ENCODE results near the gene ZMYM4.
A peak's percentile ranks its signal among the peaks of the same experiment; 100 is the strongest.

The ZMYM4 gene

GRCh38 chr1:35298464-35298863 lies 30.0 kb downstream of the ZMYM4 start:
- Histone ChIP-seq H3K4me3 (no peak overlapping the region), H3K36me3 (ENCODE audit: insufficient read depth, low read length) (peaks cover 46% of the 10 kb centered on the region), H3K9me3 (ENCODE audit: low read depth, low read length) (no peaks in the 10 kb centered on the region), H3K9ac (ENCODE audit: insufficient read length) (no peak overlapping the region), H3K27ac (no peak overlapping the region)
- TF ChIP-seq EZH2 (IDR thresholded peaks at IDR 0.05) (no peak), POLR2AphosphoS5 (IDR thresholded peaks at IDR 0.05; ENCODE audit: borderline replicate concordance, low read depth, low read length) (no peak), FOXP2 (optimal IDR thresholded peaks at IDR 0.05; ENCODE audit: control extremely low read depth, extremely low read length, insufficient read depth) (no peak)
- no peak for DNase-seq (ENCODE audit: low read depth, low spot score)

- H3K9me3 ChIP-seq (ENCODE audit: low read depth, low read length) = no peaks in the 10 kb centered on the region
- peaks cover 35% of the 10 kb centered on the region for H3K36me3 ChIP-seq (ENCODE audit: insufficient read depth, low read length)
- no peak overlapping the region for H3K4me3 ChIP-seq
- no peak for TF ChIP-seq EZH2 (IDR thresholded peaks at IDR 0.05)
- no peak for TF ChIP-seq FOXP2 (optimal IDR thresholded peaks at IDR 0.05; ENCODE audit: control extremely low read depth, extremely low read length, insufficient read depth)
- no peak for TF ChIP-seq POLR2AphosphoS5 (IDR thresholded peaks at IDR 0.05; ENCODE audit: borderline replicate concordance, low read depth, low read length)
- DNase-seq (ENCODE audit: low read depth, low spot score) = no peak
- H3K27ac ChIP-seq = no peak overlapping the region
- H3K9ac ChIP-seq (ENCODE audit: insufficient read length) = no peak overlapping the region
Observed at GRCh38 chr1:35300376-35300775, 31.9 kb downstream of the ZMYM4 start.

- DNase-seq (ENCODE audit: low read depth, low spot score) = no peak
- H3K9me3 ChIP-seq (ENCODE audit: low read depth, low read length) = no peaks in the 10 kb centered on the region
- TF ChIP-seq POLR2AphosphoS5 (IDR thresholded peaks at IDR 0.05; ENCODE audit: borderline replicate concordance, low read depth, low read length) = no peak
- TF ChIP-seq FOXP2 (optimal IDR thresholded peaks at IDR 0.05; ENCODE audit: control extremely low read depth, extremely low read length, insufficient read depth) = no peak
- TF ChIP-seq EZH2 (IDR thresholded peaks at IDR 0.05) = no peak
- H3K9ac ChIP-seq (ENCODE audit: insufficient read length) = no peak overlapping the region
- H3K27ac ChIP-seq = peak overlapping the region; percentile 38; the same call in 1 of the 2 replicates
- no peak overlapping the region for H3K4me3 ChIP-seq
- H3K36me3 ChIP-seq (ENCODE audit: insufficient read depth, low read length) = peaks cover 32% of the 10 kb centered on the region
Observed at GRCh38 chr1:35301674-35302392, 33.3 kb downstream of the ZMYM4 start.

- DNase-seq (ENCODE audit: low read depth, low spot score) = no peak
- H3K9me3 ChIP-seq (ENCODE audit: low read depth, low read length) = no peaks in the 10 kb centered on the region
Observed at GRCh38 chr1:35305383-35305782, 36.9 kb downstream of the ZMYM4 start.

DNA sequence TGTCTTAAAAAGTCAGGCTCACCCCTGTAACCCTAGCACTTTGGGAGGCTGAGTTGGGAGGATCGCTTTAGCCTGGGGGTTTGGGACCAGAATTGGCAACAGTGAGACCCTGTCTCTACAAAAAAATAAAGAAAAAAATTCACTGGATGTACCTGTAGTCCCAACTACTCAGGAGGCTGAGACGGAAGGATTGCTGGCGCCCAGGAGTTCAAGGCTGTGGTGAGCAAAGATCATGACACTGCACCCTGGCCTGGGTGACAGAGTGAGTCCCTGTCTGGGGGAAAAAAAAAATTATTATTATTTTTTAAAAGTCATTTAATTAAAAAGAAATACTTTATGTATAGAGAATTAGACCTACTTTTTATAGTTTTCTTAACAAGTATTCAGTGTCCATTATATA lies 47.1 kb downstream of the ZMYM4 start:
- H3K9ac ChIP-seq (ENCODE audit: insufficient read length) = no peak overlapping the region
- peaks cover 9% of the 10 kb centered on the region for H3K36me3 ChIP-seq (ENCODE audit: insufficient read depth, low read length)
- DNase-seq (ENCODE audit: low read depth, low spot score) = no peak
- no peaks in the 10 kb centered on the region for H3K9me3 ChIP-seq (ENCODE audit: low read depth, low read length)
- H3K4me3 ChIP-seq = no peak overlapping the region
- no peak overlapping the region for H3K27ac ChIP-seq
- TF ChIP-seq POLR2AphosphoS5 (IDR thresholded peaks at IDR 0.05; ENCODE audit: borderline replicate concordance, low read depth, low read length) (no peak), FOXP2 (optimal IDR thresholded peaks at IDR 0.05; ENCODE audit: control extremely low read depth, extremely low read length, insufficient read depth) (no peak), EZH2 (IDR thresholded peaks at IDR 0.05) (no peak)

More at GRCh38 chr1:35305383-35305782, 36.9 kb downstream of the ZMYM4 start:
- no peak for TF ChIP-seq FOXP2 (optimal IDR thresholded peaks at IDR 0.05; ENCODE audit: control extremely low read depth, extremely low read length, insufficient read depth)
- TF ChIP-seq POLR2AphosphoS5 (IDR thresholded peaks at IDR 0.05; ENCODE audit: borderline replicate concordance, low read depth, low read length) = no peak
- no peak for TF ChIP-seq EZH2 (IDR thresholded peaks at IDR 0.05)
- Histone ChIP-seq H3K36me3 (ENCODE audit: insufficient read depth, low read length) (peaks cover 28% of the 10 kb centered on the region), H3K9ac (ENCODE audit: insufficient read length) (no peak overlapping the region), H3K27ac (no peak overlapping the region), H3K4me3 (no peak overlapping the region)

GRCh38 chr1:35316264-35316663 lies 47.8 kb downstream of the ZMYM4 start:
- H3K27ac ChIP-seq = no peak overlapping the region
- no peak overlapping the region for H3K9ac ChIP-seq (ENCODE audit: insufficient read length)
- H3K36me3 ChIP-seq (ENCODE audit: insufficient read depth, low read length) = peaks cover 5% of the 10 kb centered on the region; the same call in 1 of the 2 replicates
- no peak for TF ChIP-seq EZH2 (IDR thresholded peaks at IDR 0.05)
- TF ChIP-seq POLR2AphosphoS5 (IDR thresholded peaks at IDR 0.05; ENCODE audit: borderline replicate concordance, low read depth, low read length) = no peak
- no peak for TF ChIP-seq FOXP2 (optimal IDR thresholded peaks at IDR 0.05; ENCODE audit: control extremely low read depth, extremely low read length, insufficient read depth)
- no peak for DNase-seq (ENCODE audit: low read depth, low spot score)
- no peak overlapping the region for H3K4me3 ChIP-seq
- no peaks in the 10 kb centered on the region for H3K9me3 ChIP-seq (ENCODE audit: low read depth, low read length)

DNA sequence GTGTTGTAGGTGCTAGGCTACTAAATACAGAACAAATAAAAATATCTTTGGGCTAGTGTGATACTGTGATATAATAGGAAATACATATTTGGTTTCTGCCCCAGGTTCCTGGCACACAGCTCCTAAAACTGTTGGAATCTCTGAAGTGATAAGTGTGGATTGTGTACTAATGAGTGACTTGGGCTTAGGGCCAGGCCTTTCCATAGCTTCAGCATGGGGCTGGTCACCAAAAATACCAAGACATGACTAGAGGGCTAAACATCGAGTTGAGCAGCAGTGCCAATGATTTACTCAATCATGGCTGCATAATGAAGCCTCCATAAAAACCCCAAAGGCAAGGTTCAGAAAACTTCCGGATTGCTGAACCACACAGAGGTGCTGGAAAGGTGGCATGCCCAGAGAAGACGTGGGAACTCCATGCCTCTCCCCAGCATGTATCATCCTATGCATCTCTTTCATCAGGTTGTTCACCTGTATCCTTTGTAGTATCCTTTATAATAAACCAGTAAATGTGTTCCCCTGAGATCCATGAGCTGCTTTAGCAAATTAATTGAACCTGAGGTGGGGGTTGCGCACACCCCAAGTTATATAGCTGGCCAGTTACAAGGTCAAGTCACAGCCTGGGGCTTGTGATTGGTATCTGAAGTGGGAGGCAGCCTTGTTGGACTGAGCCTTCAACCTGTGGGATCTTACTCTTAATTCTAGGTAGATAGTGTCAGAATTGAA lies 51.6 kb downstream of the ZMYM4 start:
- peaks cover 10% of the 10 kb centered on the region for H3K36me3 ChIP-seq (ENCODE audit: insufficient read depth, low read length)
- peak overlapping the region; percentile 39; the same call in 1 of the 2 replicates for H3K27ac ChIP-seq
- DNase-seq (ENCODE audit: low read depth, low spot score) = no peak
- no peak overlapping the region for H3K4me3 ChIP-seq
- no peaks in the 10 kb centered on the region for H3K9me3 ChIP-seq (ENCODE audit: low read depth, low read length)
- TF ChIP-seq POLR2AphosphoS5 (IDR thresholded peaks at IDR 0.05; ENCODE audit: borderline replicate concordance, low read depth, low read length) (no peak), FOXP2 (optimal IDR thresholded peaks at IDR 0.05; ENCODE audit: control extremely low read depth, extremely low read length, insufficient read depth) (no peak), EZH2 (IDR thresholded peaks at IDR 0.05) (no peak)
- no peak overlapping the region for H3K9ac ChIP-seq (ENCODE audit: insufficient read length)

GRCh38 chr1:35320937-35321336 lies 52.4 kb downstream of the ZMYM4 start:
- Histone ChIP-seq H3K4me3 (no peak overlapping the region), H3K9ac (ENCODE audit: insufficient read length) (no peak overlapping the region), H3K36me3 (ENCODE audit: insufficient read depth, low read length) (peaks cover 12% of the 10 kb centered on the region), H3K27ac (0 out of 2 replicates have a peak overlapping the region, but pooled peaks have one; percentile 29), H3K9me3 (ENCODE audit: low read depth, low read length) (no peaks in the 10 kb centered on the region)
- TF ChIP-seq FOXP2 (optimal IDR thresholded peaks at IDR 0.05; ENCODE audit: control extremely low read depth, extremely low read length, insufficient read depth) = no peak
- no peak for TF ChIP-seq POLR2AphosphoS5 (IDR thresholded peaks at IDR 0.05; ENCODE audit: borderline replicate concordance, low read depth, low read length)
- TF ChIP-seq EZH2 (IDR thresholded peaks at IDR 0.05) = no peak
- DNase-seq (ENCODE audit: low read depth, low spot score) = no peak

All from SK-N-MC (cell line).